ENCODE measurements around the gene NOL12. TPM values are rescaled to one million over a fixed set of nuclear protein-coding genes. Genes with fewer than 3 reads are reported as not detected.

The NOL12 gene
- polyA plus RNA-seq, 1 of the 3 experiments (the other 2 are of a cell fraction), result 52.2 TPM

GRCh38 chr22:37639070-37639760 lies 46.9 kb upstream of the NOL12 start, which contains the start of gene SH3BP1:
TSS of gene SH3BP1 (plus strand) at chr22:37639669. CDS start at chr22:37639788, 119 bp downstream.
- peak within 1 kb of the TSS; percentile 98 for H3K4me2 ChIP-seq
- peak within 1 kb of the TSS; percentile 82; the same call in 1 of the 2 replicates for H2AFZ ChIP-seq (ENCODE audit: low read depth)
- peak within 1 kb of the TSS; percentile 66 to 77 for H3K4me3 ChIP-seq (ENCODE audit: low read depth in 2 of 2, low read length in 1 of 2)
- peak; percentile 89 for DNase-seq
- CTCF ChIA-PET, result interaction anchor here (1.0 to 34.3 kb wide), 4 partner anchors 12 to 30 kb away, joined by 3 to 898 read pairs (median 10); partner anchors contain the start of genes LGALS1, NOL12 and PDXP
- TF ChIP-seq RAD21 (IDR thresholded peaks at IDR 0.05; ENCODE audit: low read length) (no peak), POLR2AphosphoS5 (IDR thresholded peaks at IDR 0.05; ENCODE audit: low read depth, low read length) (no peak), SIN3A (IDR thresholded peaks at IDR 0.05; ENCODE audit: borderline replicate concordance, low read depth, low read length) (peak; percentile 15; the same call in 1 of the 2 replicates)
- H3K36me3 ChIP-seq (replicated peaks in 1 of 2; ENCODE audit: control insufficient read depth in 1 of 2, insufficient read depth in 2 of 2, low read length in 1 of 2), result peaks cover 0 to 3% of the 10 kb centered on the region in 2 experiments
- H4K20me1 ChIP-seq (ENCODE audit: insufficient read depth), result 0 out of 2 replicates have a peak, but pooled peaks cover 4% of the 10 kb centered on the region
- peak within 1 kb of the TSS in 1 of 2 experiments; percentile 68; a peak in 2 of 4 replicates for H3K27ac ChIP-seq (ENCODE audit: low read depth in 2 of 2, low read length in 1 of 2)
- H3K9me2 ChIP-seq, result no peaks in the 10 kb centered on the region
- peak within 1 kb of the TSS; percentile 73 for H3K9ac ChIP-seq
- WGBS (ENCODE audit: low lambda C conversion rate), result 31% methylated on average over 27 of the region's 57 CpGs
- H3K9me3 ChIP-seq, result no peaks in the 10 kb centered on the region
- peaks cover 9% of the 10 kb centered on the region for H3F3A ChIP-seq (replicated peaks; ENCODE audit: insufficient read depth)
- H3K4me1 ChIP-seq (ENCODE audit: control insufficient read depth in 1 of 2, insufficient read depth in 2 of 2, low read depth in 1 of 2, low read length in 1 of 2), result peaks cover 15 to 54% of the 10 kb centered on the region in 2 experiments
- POLR2A ChIA-PET, result interaction anchor here (0.5 to 1.0 kb wide), 2 partner anchors 13 to 36 kb away, joined by 3 to 4 read pairs; partner anchors contain the start of gene LGALS1
- no peaks in the 10 kb centered on the region for H3K27me3 ChIP-seq (ENCODE audit: insufficient read depth)
- H3K79me2 ChIP-seq (ENCODE audit: insufficient read depth), result peaks cover 7% of the 10 kb centered on the region; the same call in 1 of the 2 replicates

- 0 out of 2 replicates have a peak, but pooled peaks cover 4% of the 10 kb centered on the region for H4K20me1 ChIP-seq (ENCODE audit: insufficient read depth)
- peaks cover 4 to 6% of the 10 kb centered on the region in 2 experiments for H3K36me3 ChIP-seq (replicated peaks in 1 of 2; ENCODE audit: control insufficient read depth in 1 of 2, insufficient read depth in 2 of 2, low read length in 1 of 2)
- peak overlapping the region; percentile 98 for H3K4me2 ChIP-seq
- H3K27me3 ChIP-seq (ENCODE audit: insufficient read depth), result no peaks in the 10 kb centered on the region
- peak overlapping the region; percentile 66 to 77 for H3K4me3 ChIP-seq (ENCODE audit: low read depth in 2 of 2, low read length in 1 of 2)
- 4% methylated on average over 11 of the region's 27 CpGs for WGBS (ENCODE audit: low lambda C conversion rate)
- H3K9me3 ChIP-seq, result no peaks in the 10 kb centered on the region
- H3K4me1 ChIP-seq (ENCODE audit: control insufficient read depth in 1 of 2, insufficient read depth in 2 of 2, low read depth in 1 of 2, low read length in 1 of 2), result peaks cover 7 to 46% of the 10 kb centered on the region in 2 experiments; a peak in 3 of 4 replicates
- CTCF ChIA-PET, result interaction anchor here (1.0 to 34.3 kb wide), 5 partner anchors 13 to 177 kb away, joined by 3 to 898 read pairs (median 3); partner anchors contain the start of genes LGALS1, NOL12 and PDXP
- peaks cover 4% of the 10 kb centered on the region for H3F3A ChIP-seq (replicated peaks; ENCODE audit: insufficient read depth)
- H3K9ac ChIP-seq, result peak overlapping the region; percentile 73
- peak overlapping the region in 1 of 2 experiments; percentile 68; a peak in 2 of 4 replicates for H3K27ac ChIP-seq (ENCODE audit: low read depth in 2 of 2, low read length in 1 of 2)
- no peaks in the 10 kb centered on the region for H3K9me2 ChIP-seq
- DNase-seq, result peak; percentile 77
- peaks cover 7% of the 10 kb centered on the region; the same call in 1 of the 2 replicates for H3K79me2 ChIP-seq (ENCODE audit: insufficient read depth)
- POLR2A ChIA-PET, result interaction anchor here (0.5 kb wide), 1 partner anchor 12 kb away, joined by 4 read pairs; no protein-coding TSS in a partner anchor
- peak overlapping the region; percentile 82; the same call in 1 of the 2 replicates for H2AFZ ChIP-seq (ENCODE audit: low read depth)
- TF ChIP-seq FOXJ3 (CRISPR knock-in tag; IDR thresholded peaks at IDR 0.05) (no peak), SMC3 (IDR thresholded peaks at IDR 0.05; ENCODE audit: low read depth, low read length) (no peak), RAD21 (IDR thresholded peaks at IDR 0.05; ENCODE audit: low read length) (no peak), GABPA (IDR thresholded peaks at IDR 0.05; ENCODE audit: low read depth) (no peak), TCF12 (IDR thresholded peaks at IDR 0.05) (no peak), ZBTB33 (IDR thresholded peaks at IDR 0.05; ENCODE audit: borderline replicate concordance, low read depth) (no peak), RFX5 (IDR thresholded peaks at IDR 0.05; ENCODE audit: low read length) (no peak), GATA2 (CRISPR knock-in tag; IDR thresholded peaks at IDR 0.05) (no peak), JUND (IDR thresholded peaks at IDR 0.05) (no peak), PBX3 (IDR thresholded peaks at IDR 0.05) (no peak), MXI1 (IDR thresholded peaks at IDR 0.05; ENCODE audit: low read depth, low read length) (no peak), YY1 (IDR thresholded peaks at IDR 0.05; ENCODE audit: low read depth) (no peak), REST (IDR thresholded peaks at IDR 0.05; ENCODE audit: low read depth, low read length) (no peak), SIN3A (IDR thresholded peaks at IDR 0.05; ENCODE audit: borderline replicate concordance, low read depth, low read length) (no peak), EZH2phosphoT487 (IDR thresholded peaks at IDR 0.05; ENCODE audit: borderline replicate concordance, low read depth) (no peak)
Measured at GRCh38 chr22:37639771-37640590, 46.2 kb upstream of the NOL12 start.

Measured in SK-N-SH (cell line).